ENCODE data around the gene PCDHGA10. TPM values are rescaled to one million over a fixed set of nuclear protein-coding genes. Genes with fewer than 3 reads are reported as not detected.
"Not testable (repeated sequence)": the region's sequence is repeated elsewhere in the genome, so short reads cannot be mapped to it uniquely, and the experiment has no call there.

Gene PCDHGA10
- total RNA-seq, 1 experiment from 2014 or later, result 0.69 TPM

DNA sequence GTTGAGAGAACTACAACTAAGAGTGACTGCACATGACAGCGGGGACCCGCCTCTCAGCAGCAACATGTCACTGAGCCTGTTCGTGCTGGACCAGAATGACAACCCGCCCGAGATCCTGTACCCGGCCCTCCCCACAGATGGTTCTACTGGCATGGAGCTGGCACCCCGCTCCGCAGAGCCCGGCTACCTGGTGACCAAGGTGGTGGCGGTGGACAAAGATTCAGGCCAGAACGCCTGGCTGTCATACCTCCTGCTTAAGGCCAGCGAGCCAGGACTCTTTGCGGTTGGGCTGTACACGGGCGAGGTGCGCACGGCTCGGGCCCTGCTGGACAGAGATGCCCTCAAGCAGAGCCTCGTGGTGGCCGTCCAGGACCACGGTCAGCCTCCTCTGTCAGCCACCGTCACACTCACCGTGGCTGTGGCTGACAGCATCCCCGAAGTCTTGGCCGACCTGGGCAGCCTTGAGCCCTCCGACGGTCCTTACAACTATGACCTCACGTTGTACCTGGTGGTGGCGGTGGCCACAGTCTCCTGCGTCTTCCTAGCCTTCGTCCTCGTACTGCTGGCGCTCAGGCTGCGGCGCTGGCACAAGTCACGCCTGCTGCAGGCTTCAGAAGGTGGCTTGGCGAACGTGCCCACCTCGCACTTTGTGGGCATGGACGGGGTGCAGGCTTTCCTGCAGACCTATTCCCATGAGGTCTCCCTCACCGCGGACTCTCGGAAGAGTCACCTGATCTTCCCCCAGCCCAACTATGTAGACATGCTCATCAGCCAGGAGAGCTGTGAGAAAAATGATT lies 28.1 kb upstream of the PCDHGA10 start:
- TF ChIP-seq POLR2AphosphoS5 (IDR thresholded peaks at IDR 0.05; ENCODE audit: low read depth, low read length), result no peak
- TF ChIP-seq, protein P1, sequence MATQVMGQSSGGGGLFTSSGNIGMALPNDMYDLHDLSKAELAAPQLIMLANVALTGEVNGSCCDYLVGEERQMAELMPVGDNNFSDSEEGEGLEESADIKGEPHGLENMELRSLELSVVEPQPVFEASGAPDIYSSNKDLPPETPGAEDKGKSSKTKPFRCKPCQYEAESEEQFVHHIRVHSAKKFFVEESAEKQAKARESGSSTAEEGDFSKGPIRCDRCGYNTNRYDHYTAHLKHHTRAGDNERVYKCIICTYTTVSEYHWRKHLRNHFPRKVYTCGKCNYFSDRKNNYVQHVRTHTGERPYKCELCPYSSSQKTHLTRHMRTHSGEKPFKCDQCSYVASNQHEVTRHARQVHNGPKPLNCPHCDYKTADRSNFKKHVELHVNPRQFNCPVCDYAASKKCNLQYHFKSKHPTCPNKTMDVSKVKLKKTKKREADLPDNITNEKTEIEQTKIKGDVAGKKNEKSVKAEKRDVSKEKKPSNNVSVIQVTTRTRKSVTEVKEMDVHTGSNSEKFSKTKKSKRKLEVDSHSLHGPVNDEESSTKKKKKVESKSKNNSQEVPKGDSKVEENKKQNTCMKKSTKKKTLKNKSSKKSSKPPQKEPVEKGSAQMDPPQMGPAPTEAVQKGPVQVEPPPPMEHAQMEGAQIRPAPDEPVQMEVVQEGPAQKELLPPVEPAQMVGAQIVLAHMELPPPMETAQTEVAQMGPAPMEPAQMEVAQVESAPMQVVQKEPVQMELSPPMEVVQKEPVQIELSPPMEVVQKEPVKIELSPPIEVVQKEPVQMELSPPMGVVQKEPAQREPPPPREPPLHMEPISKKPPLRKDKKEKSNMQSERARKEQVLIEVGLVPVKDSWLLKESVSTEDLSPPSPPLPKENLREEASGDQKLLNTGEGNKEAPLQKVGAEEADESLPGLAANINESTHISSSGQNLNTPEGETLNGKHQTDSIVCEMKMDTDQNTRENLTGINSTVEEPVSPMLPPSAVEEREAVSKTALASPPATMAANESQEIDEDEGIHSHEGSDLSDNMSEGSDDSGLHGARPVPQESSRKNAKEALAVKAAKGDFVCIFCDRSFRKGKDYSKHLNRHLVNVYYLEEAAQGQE (IDR thresholded peaks at IDR 0.05; ENCODE audit: insufficient read depth in 1 of 2, low read depth in 2 of 2, low read length in 1 of 2), result no peak
- TF ChIP-seq SIN3A (IDR thresholded peaks at IDR 0.05; ENCODE audit: borderline replicate concordance, insufficient read depth, low read depth, low read length), result no peak
- no peak for TF ChIP-seq TCF7L2 (IDR thresholded peaks at IDR 0.05; ENCODE audit: low read depth, low read length)
- TF ChIP-seq, protein P2, sequence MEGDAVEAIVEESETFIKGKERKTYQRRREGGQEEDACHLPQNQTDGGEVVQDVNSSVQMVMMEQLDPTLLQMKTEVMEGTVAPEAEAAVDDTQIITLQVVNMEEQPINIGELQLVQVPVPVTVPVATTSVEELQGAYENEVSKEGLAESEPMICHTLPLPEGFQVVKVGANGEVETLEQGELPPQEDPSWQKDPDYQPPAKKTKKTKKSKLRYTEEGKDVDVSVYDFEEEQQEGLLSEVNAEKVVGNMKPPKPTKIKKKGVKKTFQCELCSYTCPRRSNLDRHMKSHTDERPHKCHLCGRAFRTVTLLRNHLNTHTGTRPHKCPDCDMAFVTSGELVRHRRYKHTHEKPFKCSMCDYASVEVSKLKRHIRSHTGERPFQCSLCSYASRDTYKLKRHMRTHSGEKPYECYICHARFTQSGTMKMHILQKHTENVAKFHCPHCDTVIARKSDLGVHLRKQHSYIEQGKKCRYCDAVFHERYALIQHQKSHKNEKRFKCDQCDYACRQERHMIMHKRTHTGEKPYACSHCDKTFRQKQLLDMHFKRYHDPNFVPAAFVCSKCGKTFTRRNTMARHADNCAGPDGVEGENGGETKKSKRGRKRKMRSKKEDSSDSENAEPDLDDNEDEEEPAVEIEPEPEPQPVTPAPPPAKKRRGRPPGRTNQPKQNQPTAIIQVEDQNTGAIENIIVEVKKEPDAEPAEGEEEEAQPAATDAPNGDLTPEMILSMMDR (IDR thresholded peaks at IDR 0.05), result no peak
- ChIA-PET POLR2A (no interaction called here), CTCF (no interaction called here)
- no peak for ATAC-seq
- Histone ChIP-seq H3K27me3 (ENCODE audit: control insufficient read depth, insufficient read depth, low read length) (no peaks in the 10 kb centered on the region), H3K27ac (ENCODE audit: low read length) (no peak overlapping the region), H3K36me3 (ENCODE audit: control insufficient read depth, insufficient read depth, low read length) (no peaks in the 10 kb centered on the region), H3K4me1 (ENCODE audit: control insufficient read depth, insufficient read depth, low read length) (no peaks in the 10 kb centered on the region), H3K9me3 (ENCODE audit: control insufficient read depth, insufficient read depth, low read depth, low read length) (no peaks in the 10 kb centered on the region), H3K4me3 (ENCODE audit: low read depth in 2 of 2, low read length in 2 of 2) (no peak overlapping the region)
- in situ Hi-C loops (cut with HindIII; ENCODE audit: low pct_unique_long_range_greater_than_20kb, low sequenced_read_pairs), result no loop called here
- no TSS peak for BruUV-seq (replicated peaks)
- intact Hi-C loops (cut with micrococcal nuclease; ENCODE audit: unreplicated experiment), result no loop called here
- no peak for DNase-seq (ENCODE audit: low read depth, low spot score)

GRCh38 chr5:141387557-141388311 lies 25.1 kb upstream of the PCDHGA10 start, which contains the start of gene PCDHGB4:
TSS of gene PCDHGB4 (plus strand) at chr5:141387698. CDS start at chr5:141387885, 187 bp downstream.
- H3K4me1 ChIP-seq (ENCODE audit: control insufficient read depth, insufficient read depth, low read length); DNase-seq (ENCODE audit: low read depth, low spot score); H3K9me3 ChIP-seq (ENCODE audit: control insufficient read depth, insufficient read depth, low read depth, low read length); H3K4me3 ChIP-seq (ENCODE audit: low read depth in 2 of 2, low read length in 2 of 2); H3K27me3 ChIP-seq (ENCODE audit: control insufficient read depth, insufficient read depth, low read length); POLR2A ChIA-PET; in situ Hi-C loops (cut with HindIII; ENCODE audit: low pct_unique_long_range_greater_than_20kb, low sequenced_read_pairs); intact Hi-C loops (cut with micrococcal nuclease; ENCODE audit: unreplicated experiment); BruUV-seq (replicated peaks); ATAC-seq; CTCF ChIA-PET; H3K27ac ChIP-seq (ENCODE audit: low read length); H3K36me3 ChIP-seq (ENCODE audit: control insufficient read depth, insufficient read depth, low read length): not testable (repeated sequence)

DNA sequence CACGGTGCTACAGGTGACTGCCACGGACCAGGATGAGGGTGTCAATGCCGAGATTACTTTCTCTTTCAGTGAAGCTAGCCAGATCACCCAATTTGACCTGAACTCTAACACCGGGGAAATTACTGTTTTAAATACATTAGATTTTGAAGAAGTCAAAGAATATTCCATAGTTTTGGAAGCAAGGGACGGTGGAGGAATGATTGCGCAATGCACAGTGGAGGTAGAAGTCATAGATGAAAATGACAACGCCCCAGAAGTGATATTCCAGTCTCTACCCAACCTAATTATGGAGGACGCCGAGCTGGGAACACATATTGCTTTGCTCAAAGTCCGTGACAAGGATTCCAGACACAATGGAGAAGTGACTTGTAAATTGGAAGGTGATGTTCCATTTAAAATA lies 24.1 kb upstream of the PCDHGA10 start:
- ChIA-PET POLR2A (no interaction called here), CTCF (no interaction called here)
- BruUV-seq (replicated peaks), result no TSS peak
- Histone ChIP-seq H3K4me1 (ENCODE audit: control insufficient read depth, insufficient read depth, low read length) (no peaks in the 10 kb centered on the region), H3K27me3 (ENCODE audit: control insufficient read depth, insufficient read depth, low read length) (no peaks in the 10 kb centered on the region), H3K27ac (ENCODE audit: low read length) (no peak overlapping the region), H3K36me3 (ENCODE audit: control insufficient read depth, insufficient read depth, low read length) (no peaks in the 10 kb centered on the region), H3K4me3 (ENCODE audit: low read depth in 2 of 2, low read length in 2 of 2) (no peak overlapping the region), H3K9me3 (ENCODE audit: control insufficient read depth, insufficient read depth, low read depth, low read length) (no peaks in the 10 kb centered on the region; the same call in 1 of the 2 replicates)
- intact Hi-C loops (cut with micrococcal nuclease; ENCODE audit: unreplicated experiment), result no loop called here
- no peak for TF ChIP-seq TCF7L2 (IDR thresholded peaks at IDR 0.05; ENCODE audit: low read depth, low read length)
- no peak for TF ChIP-seq POLR2AphosphoS5 (IDR thresholded peaks at IDR 0.05; ENCODE audit: low read depth, low read length)
- TF ChIP-seq SIN3A (IDR thresholded peaks at IDR 0.05; ENCODE audit: borderline replicate concordance, insufficient read depth, low read depth, low read length), result no peak
- TF ChIP-seq, protein P2 (IDR thresholded peaks at IDR 0.05), result no peak
- TF ChIP-seq, protein P1 (IDR thresholded peaks at IDR 0.05; ENCODE audit: insufficient read depth in 1 of 2, low read depth in 2 of 2, low read length in 1 of 2), result no peak
- DNase-seq (ENCODE audit: low read depth, low spot score), result no peak
- ATAC-seq, result no peak
- in situ Hi-C loops (cut with HindIII; ENCODE audit: low pct_unique_long_range_greater_than_20kb, low sequenced_read_pairs), result no loop called here
